ENCODE measurements around the gene CMC2. TPM values are rescaled to one million over a fixed set of nuclear protein-coding genes. Genes with fewer than 3 reads are reported as not detected.

Gene CMC2
- total and polyA plus RNA-seq, 10 of the 15 experiments (the other 5 are each of a cell fraction or from before 2014, with no cell fraction given): 62.8 to 251 (median 157) TPM

DNA sequence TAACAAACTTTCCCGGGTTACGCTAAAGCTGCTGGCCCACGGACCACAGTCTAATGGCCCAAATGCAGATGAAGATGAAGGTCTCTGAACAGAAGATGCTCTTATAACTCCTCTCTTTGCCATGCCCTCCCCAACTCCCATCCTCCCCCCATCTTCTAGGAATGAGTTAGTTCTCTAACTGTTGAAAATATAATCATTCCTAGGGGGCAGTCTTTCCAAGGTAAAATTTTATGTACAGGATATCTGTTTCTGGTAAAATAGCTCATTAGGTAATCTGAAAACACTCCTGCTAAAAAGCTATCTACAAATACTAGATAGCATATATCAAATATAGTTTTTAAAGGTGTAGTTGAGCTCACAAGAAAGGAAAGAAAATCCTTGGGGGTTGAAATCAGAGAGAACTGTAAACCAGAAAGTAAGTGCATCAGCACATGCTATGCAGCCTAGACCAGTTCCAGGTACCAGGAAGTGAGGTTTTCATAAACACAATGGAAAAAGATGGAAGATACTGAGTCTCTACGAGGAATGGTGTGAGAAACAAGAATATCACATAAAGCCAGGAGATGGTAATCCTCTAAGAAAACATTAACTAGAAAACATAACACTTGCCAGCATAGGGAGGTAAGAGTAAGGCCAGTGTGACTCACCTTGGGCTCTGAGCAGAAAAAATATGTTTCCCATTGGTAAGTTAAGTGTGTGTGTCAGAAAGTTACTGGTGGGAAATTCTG is 38.1 kb downstream of the CMC2 start:
- Histone ChIP-seq H3K4me1 (ENCODE audit: control insufficient read depth, insufficient read depth, low read length) (0 out of 2 replicates have a peak, but pooled peaks cover 3% of the 10 kb centered on the region), H3K4me3 (no peak overlapping the region), H3K27ac (ENCODE audit: control insufficient read depth, insufficient read depth) (no peak overlapping the region), H3K4me2 (ENCODE audit: control insufficient read depth, insufficient read depth) (no peak overlapping the region), H3K9ac (ENCODE audit: control insufficient read depth, insufficient read depth, low read length) (no peak overlapping the region), H3K27me3 (replicated peaks in 1 of 2; ENCODE audit: control insufficient read depth in 2 of 2, insufficient read depth in 2 of 2, low read length in 1 of 2) (no peaks in the 10 kb centered on the region), H4K20me1 (ENCODE audit: control insufficient read depth, insufficient read depth) (no peaks in the 10 kb centered on the region; the same call in 1 of the 2 replicates), H2AFZ (ENCODE audit: control insufficient read depth, low read depth, low read length) (no peak overlapping the region), H3K36me3 (ENCODE audit: control insufficient read depth in 2 of 2, insufficient read depth in 2 of 2, low read length in 1 of 2) (peaks cover 0 to 6% of the 10 kb centered on the region in 2 experiments; a peak in 1 of 4 replicates), H3K9me3 (replicated peaks; ENCODE audit: control insufficient read depth, insufficient read depth, low read length) (no peaks in the 10 kb centered on the region), H3K79me2 (ENCODE audit: control insufficient read depth, insufficient read depth, low read length) (no peaks in the 10 kb centered on the region)
- FAIRE-seq (no peak), ATAC-seq (no peak), DNase-seq (ENCODE audit: low read depth, low spot score) (no peak)
- RAD21 ChIA-PET (ENCODE audit: unreplicated experiment): no interaction called here
- CTCF ChIA-PET: interaction anchor here (0.6 to 2.4 kb wide), 7 partner anchors 8 to 29 kb away, joined by 3 to 10 read pairs (median 4); no protein-coding TSS in a partner anchor
- intact Hi-C loops (cut with micrococcal nuclease; ENCODE audit: unreplicated experiment): no loop called here
- WGBS (ENCODE audit: insufficient coverage, insufficient replicate concordance, low lambda C conversion rate, missing lambda C conversion rate): 81% methylated on average over 4 of the region's 4 CpGs
- in situ Hi-C loops (cut with MboI): no loop called here
- POLR2A ChIA-PET: no interaction called here
- no TSS peak for BruUV-seq (replicated peaks)
- SMC1A ChIA-PET (ENCODE audit: uncharacterized antibody, unreplicated experiment): interaction anchor here (2.4 kb wide), 1 partner anchor 36 kb away, joined by 6 read pairs; no protein-coding TSS in a partner anchor
- TF ChIP-seq NFXL1 (IDR thresholded peaks at IDR 0.05; ENCODE audit: borderline replicate concordance) (no peak), PAX5 (IDR thresholded peaks at IDR 0.05; ENCODE audit: borderline replicate concordance, low read depth, low read length) (no peak), CHD4 (IDR thresholded peaks at IDR 0.05) (no peak), LARP7 (IDR thresholded peaks at IDR 0.05) (no peak), RFX5 (IDR thresholded peaks at IDR 0.05; ENCODE audit: low read depth, low read length) (no peak), NR2C1 (IDR thresholded peaks at IDR 0.05) (no peak), EP300 (IDR thresholded peaks at IDR 0.05; ENCODE audit: borderline replicate concordance in 1 of 2, control insufficient read depth in 1 of 2, low read depth in 2 of 2, low read length in 2 of 2) (no peak), RCOR1 (conservative IDR thresholded peaks at IDR 0.05; ENCODE audit: low read depth, low read length) (no peak), SUZ12 (IDR thresholded peaks at IDR 0.05; ENCODE audit: unreplicated experiment) (no peak), HDAC6 (IDR thresholded peaks at IDR 0.05; ENCODE audit: unreplicated experiment) (no peak), TCF12 (IDR thresholded peaks at IDR 0.05; ENCODE audit: low read depth, low read length) (no peak), MYB (IDR thresholded peaks at IDR 0.05; ENCODE audit: borderline replicate concordance, low read depth, low read length) (no peak), IKZF1 (conservative IDR thresholded peaks at IDR 0.05) (no peak)
- TF ChIP-seq, protein P1, sequence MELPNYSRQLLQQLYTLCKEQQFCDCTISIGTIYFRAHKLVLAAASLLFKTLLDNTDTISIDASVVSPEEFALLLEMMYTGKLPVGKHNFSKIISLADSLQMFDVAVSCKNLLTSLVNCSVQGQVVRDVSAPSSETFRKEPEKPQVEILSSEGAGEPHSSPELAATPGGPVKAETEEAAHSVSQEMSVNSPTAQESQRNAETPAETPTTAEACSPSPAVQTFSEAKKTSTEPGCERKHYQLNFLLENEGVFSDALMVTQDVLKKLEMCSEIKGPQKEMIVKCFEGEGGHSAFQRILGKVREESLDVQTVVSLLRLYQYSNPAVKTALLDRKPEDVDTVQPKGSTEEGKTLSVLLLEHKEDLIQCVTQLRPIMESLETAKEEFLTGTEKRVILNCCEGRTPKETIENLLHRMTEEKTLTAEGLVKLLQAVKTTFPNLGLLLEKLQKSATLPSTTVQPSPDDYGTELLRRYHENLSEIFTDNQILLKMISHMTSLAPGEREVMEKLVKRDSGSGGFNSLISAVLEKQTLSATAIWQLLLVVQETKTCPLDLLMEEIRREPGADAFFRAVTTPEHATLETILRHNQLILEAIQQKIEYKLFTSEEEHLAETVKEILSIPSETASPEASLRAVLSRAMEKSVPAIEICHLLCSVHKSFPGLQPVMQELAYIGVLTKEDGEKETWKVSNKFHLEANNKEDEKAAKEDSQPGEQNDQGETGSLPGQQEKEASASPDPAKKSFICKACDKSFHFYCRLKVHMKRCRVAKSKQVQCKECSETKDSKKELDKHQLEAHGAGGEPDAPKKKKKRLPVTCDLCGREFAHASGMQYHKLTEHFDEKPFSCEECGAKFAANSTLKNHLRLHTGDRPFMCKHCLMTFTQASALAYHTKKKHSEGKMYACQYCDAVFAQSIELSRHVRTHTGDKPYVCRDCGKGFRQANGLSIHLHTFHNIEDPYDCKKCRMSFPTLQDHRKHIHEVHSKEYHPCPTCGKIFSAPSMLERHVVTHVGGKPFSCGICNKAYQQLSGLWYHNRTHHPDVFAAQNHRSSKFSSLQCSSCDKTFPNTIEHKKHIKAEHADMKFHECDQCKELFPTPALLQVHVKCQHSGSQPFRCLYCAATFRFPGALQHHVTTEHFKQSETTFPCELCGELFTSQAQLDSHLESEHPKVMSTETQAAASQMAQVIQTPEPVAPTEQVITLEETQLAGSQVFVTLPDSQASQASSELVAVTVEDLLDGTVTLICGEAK (IDR thresholded peaks at IDR 0.05; ENCODE audit: borderline replicate concordance): no peak
- TF ChIP-seq, protein P2, sequence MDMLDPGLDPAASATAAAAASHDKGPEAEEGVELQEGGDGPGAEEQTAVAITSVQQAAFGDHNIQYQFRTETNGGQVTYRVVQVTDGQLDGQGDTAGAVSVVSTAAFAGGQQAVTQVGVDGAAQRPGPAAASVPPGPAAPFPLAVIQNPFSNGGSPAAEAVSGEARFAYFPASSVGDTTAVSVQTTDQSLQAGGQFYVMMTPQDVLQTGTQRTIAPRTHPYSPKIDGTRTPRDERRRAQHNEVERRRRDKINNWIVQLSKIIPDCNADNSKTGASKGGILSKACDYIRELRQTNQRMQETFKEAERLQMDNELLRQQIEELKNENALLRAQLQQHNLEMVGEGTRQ (IDR thresholded peaks at IDR 0.05; ENCODE audit: borderline replicate concordance, low read depth, low read length): no peak

Data from GM12878 (cell line).